GM12878 (cell line): Measurements from ENCODE around the gene PPDPF. TPM values are rescaled to one million over a fixed set of nuclear protein-coding genes. Genes with fewer than 3 reads are reported as not detected.

Experiments
- ATAC-seq: fragments of 200-7000 bp; cut with Tn5 transposase; 3 replicates; pipeline ENCODE4 v1.9.1; 2020; ENCODE audit warnings: mild to moderate bottlenecking, moderate library complexity
- BruUV-seq: library from RNA; stranded (reverse); fragments of 400-500 nt; replicated peaks from 2 replicates; lab custom pipeline; 2021; lab: Mats Ljungman, UMichigan
- CTCF ChIA-PET: fragments of 300-600 bp; sonication (Branson Sonifier 250); formaldehyde crosslinking; extraction: SDS; loops from one replicate; lab custom pipeline; 2021; ENCODE audit warnings: inconsistent platforms; lab: Yijun Ruan, JAX
- POLR2A ChIA-PET: fragments of 350-600 bp; formaldehyde crosslinking; extraction: SDS; loops from one replicate; lab custom pipeline; 2021; ENCODE audit warnings: inconsistent platforms; lab: Charles Lee
- RAD21 ChIA-PET: fragments of 300-600 bp; sonication (Branson Sonifier 250); formaldehyde crosslinking; loops from one replicate; lab custom pipeline; 2023; ENCODE audit warnings: antibody characterized with exemption; ENCODE audit not compliant: unreplicated experiment; lab: Charles Lee
- SMC1A ChIA-PET: fragments of 300-600 bp; sonication (Branson Sonifier 250); formaldehyde crosslinking; loops from one replicate; lab custom pipeline; 2023; ENCODE audit not compliant: unreplicated experiment, uncharacterized antibody; lab: Charles Lee
- DNase-seq: peaks from one replicate; pipeline ENCODE4 v3.0.0-alpha.2; 2011; ENCODE audit warnings: low read depth, low spot score
- FAIRE-seq: peaks from 3 replicates; lab custom pipeline; 2011; peaks lifted over from hg19 to GRCh38; lab: Jason Lieb, UNC
- H2AFZ ChIP-seq: 2 replicates; pipeline ENCODE4 v1.6.0; 2011; ENCODE audit warnings: low read depth, low read length, control low read depth; ENCODE audit not compliant: control insufficient read depth
- H3K27ac ChIP-seq: 2 replicates; pipeline ENCODE4 v1.5.1; 2011; ENCODE audit warnings: control low read depth; ENCODE audit not compliant: control insufficient read depth, insufficient read depth
- H3K27me3 ChIP-seq, 2 experiments: replicated peaks in 1 of 2; 2 replicates each; pipeline versions ENCODE4 v1.6.0 to v1.6.1; 2011; ENCODE audit warnings: low read length in 1 of 2; ENCODE audit not compliant: control insufficient read depth in 2 of 2, insufficient read depth in 2 of 2
- H3K36me3 ChIP-seq, 2 experiments: 2 replicates each; pipeline ENCODE4 v1.5.1; 2011; ENCODE audit warnings: low read length in 1 of 2; ENCODE audit not compliant: control insufficient read depth in 2 of 2, insufficient read depth in 2 of 2
- H3K4me1 ChIP-seq: 2 replicates; pipeline ENCODE4 v1.6.1; 2011; ENCODE audit warnings: mild to moderate bottlenecking, low read length, moderate library complexity, mixed read lengths; ENCODE audit not compliant: control insufficient read depth, insufficient read depth
- H3K4me2 ChIP-seq: 2 replicates; pipeline ENCODE4 v1.6.0; 2011; ENCODE audit warnings: control low read depth; ENCODE audit not compliant: control insufficient read depth, insufficient read depth
- H3K4me3 ChIP-seq: fragments of 200-600 bp; sonication (generic); 2 replicates; pipeline ENCODE4 v1.5.1; 2016
- H3K79me2 ChIP-seq: 2 replicates; pipeline ENCODE4 v1.6.0; 2011; ENCODE audit warnings: low read length; ENCODE audit not compliant: control insufficient read depth, insufficient read depth
- H3K9ac ChIP-seq: 2 replicates; pipeline ENCODE4 v1.8.0; 2011; ENCODE audit warnings: low read length, control low read depth, mixed read lengths; ENCODE audit not compliant: control insufficient read depth, insufficient read depth
- H3K9me3 ChIP-seq: replicated peaks from 3 replicates; pipeline ENCODE4 v1.5.1; 2011; ENCODE audit warnings: mild to moderate bottlenecking, low read length; ENCODE audit not compliant: control insufficient read depth, insufficient read depth
- H4K20me1 ChIP-seq: 2 replicates; pipeline ENCODE4 v1.6.0; 2011; ENCODE audit not compliant: control insufficient read depth, insufficient read depth
- EZH2 ChIP-seq: IDR thresholded peaks from 2 replicates; pipeline ENCODE4 v1.6.1; 2012; ENCODE audit warnings: low read depth, mild to moderate bottlenecking, control low read depth, inconsistent platforms, low read length, borderline replicate concordance; ENCODE audit not compliant: control insufficient read depth
- FOS ChIP-seq: IDR thresholded peaks from 3 replicates; pipeline ENCODE4 v1.6.1; 2011; ENCODE audit warnings: borderline replicate concordance; ENCODE audit not compliant: insufficient read length; ENCODE audit errors: extremely low read depth
- NFXL1 ChIP-seq: fragments of 450-650 bp; IDR thresholded peaks from 2 replicates; pipeline ENCODE4 v1.6.1; 2017; ENCODE audit warnings: antibody characterized with exemption, mild to moderate bottlenecking, borderline replicate concordance
- NKRF ChIP-seq: fragments of 450-650 bp; conservative IDR thresholded peaks from 2 replicates; pipeline ENCODE4 v1.6.1; 2017; ENCODE audit warnings: mild to moderate bottlenecking, moderate library complexity
- USF1 ChIP-seq: IDR thresholded peaks from 2 replicates; pipeline ENCODE4 v1.6.1; 2011; ENCODE audit warnings: borderline replicate concordance, low read depth, mild to moderate bottlenecking, moderate library complexity, mixed read lengths, low read length; ENCODE audit not compliant: insufficient read depth; ENCODE audit errors: extremely low read length
- ZNF274 ChIP-seq: IDR thresholded peaks from one replicate; pipeline ENCODE4 v1.8.0; 2011; ENCODE audit not compliant: insufficient read length, insufficient read depth
- WGBS: methylation state at CpG from one replicate; pipeline ENCODE4 v1.1.6; 2016; ENCODE audit warnings: low lambda C conversion rate; ENCODE audit not compliant: insufficient replicate concordance, insufficient coverage; ENCODE audit errors: missing lambda C conversion rate; 5-methylcytosine and 5-hydroxymethylcytosine counted together
- in situ Hi-C: fragments of 300-500 bp; cut with MboI; formaldehyde crosslinking; loops from 9 replicates; pipeline ENCODE4 v1.14.3; 2018; ENCODE audit warnings: mixed read lengths
- intact Hi-C: fragments of 100-400 bp; cut with micrococcal nuclease; formaldehyde crosslinking; loops from one replicate; pipeline ENCODE4 v1.14.2; 2022; ENCODE audit not compliant: unreplicated experiment
- polyA plus RNA-seq, 11 experiments: library from polyadenylated mRNA; depleted of rRNA in 4 of 11; unstranded in 6 of 11; stranded (reverse) in 5 of 11; fragments of >200 nt; fragmentation: Nextera tagmentation in 4 of 11; fragmentation: Illumina TruSeq in 1 of 11; extraction: Ambion mirVana in 4 of 11; extraction: Trizol in 1 of 11; gene quantifications; 1 replicate in 1 of 11; 2 replicates in 10 of 11; pipeline versions ENCODE4 v1.2.1 to v1.2.3, GENCODE V29; 2011 to 2016; ENCODE audit warnings: inconsistent platforms in 2 of 11, missing spikeins in 2 of 11, low read depth in 1 of 11
- total RNA-seq, 4 experiments: library from RNA; depleted of rRNA in 3 of 4; stranded (reverse); fragments of >200 nt in 3 of 4; fragmentation: Illumina TruSeq in 1 of 4; extraction: Trizol in 1 of 4; gene quantifications; 2 replicates each; pipeline versions ENCODE4 v1.2.1 to v1.2.3, GENCODE V29; 2013 to 2021

Gene PPDPF
- total and polyA plus RNA-seq, 10 of the 15 experiments (the other 5 are each of a cell fraction or from before 2014, with no cell fraction given) = 0.32 to 154 (median 22.8) TPM

GRCh38 chr20:63471717-63471980 lies 48.9 kb upstream of the PPDPF start:
- Histone ChIP-seq H3K4me2 (no peak overlapping the region), H3K27me3 (peaks cover 3 to 9% of the 10 kb centered on the region in 2 experiments; a peak in 3 of 4 replicates), H3K79me2 (no peaks in the 10 kb centered on the region), H2AFZ (no peak overlapping the region), H4K20me1 (no peaks in the 10 kb centered on the region)
- DNase-seq (no peak), ATAC-seq (no peak)
- RAD21 ChIA-PET = no interaction called here
- in situ Hi-C loops = no loop called here
- CTCF ChIA-PET = no interaction called here
- WGBS = 0% methylated on average over 8 of the region's 27 CpGs
- TF ChIP-seq ZNF274 = no peak
- TF ChIP-seq USF1 = no peak
- no peak for TF ChIP-seq FOS
- TF ChIP-seq EZH2 = no peak
- TF ChIP-seq NFXL1 = no peak
- TF ChIP-seq NKRF = no peak
- TF ChIP-seq, all 136 proteins: peak for 0
- intact Hi-C loops = no loop called here
- Histone ChIP-seq H3K36me3 (no peaks in the 10 kb centered on the region), H3K9me3 (no peaks in the 10 kb centered on the region), H3K27ac (no peak overlapping the region), H3K4me1 (no peaks in the 10 kb centered on the region), H3K9ac (no peak overlapping the region), H3K4me3 (no peak overlapping the region)
- FAIRE-seq = no peak
- ChIA-PET SMC1A (no interaction called here), POLR2A (no interaction called here)
- no TSS peak for BruUV-seq
